Dedifferentiated amniotic fluid mesenchymal stem cell (primary cell): ENCODE measurements around the gene DMXL1.
"Not testable (repeated sequence)": the region's sequence is repeated elsewhere in the genome, so short reads cannot be mapped to it uniquely, and the experiment has no call there.

ENCODE experiments used
- DNase-seq: peaks from one replicate; pipeline ENCODE4 v3.0.0-alpha.2; 2016; ENCODE audit errors: extremely low spot score

DMXL1 gene

DNA sequence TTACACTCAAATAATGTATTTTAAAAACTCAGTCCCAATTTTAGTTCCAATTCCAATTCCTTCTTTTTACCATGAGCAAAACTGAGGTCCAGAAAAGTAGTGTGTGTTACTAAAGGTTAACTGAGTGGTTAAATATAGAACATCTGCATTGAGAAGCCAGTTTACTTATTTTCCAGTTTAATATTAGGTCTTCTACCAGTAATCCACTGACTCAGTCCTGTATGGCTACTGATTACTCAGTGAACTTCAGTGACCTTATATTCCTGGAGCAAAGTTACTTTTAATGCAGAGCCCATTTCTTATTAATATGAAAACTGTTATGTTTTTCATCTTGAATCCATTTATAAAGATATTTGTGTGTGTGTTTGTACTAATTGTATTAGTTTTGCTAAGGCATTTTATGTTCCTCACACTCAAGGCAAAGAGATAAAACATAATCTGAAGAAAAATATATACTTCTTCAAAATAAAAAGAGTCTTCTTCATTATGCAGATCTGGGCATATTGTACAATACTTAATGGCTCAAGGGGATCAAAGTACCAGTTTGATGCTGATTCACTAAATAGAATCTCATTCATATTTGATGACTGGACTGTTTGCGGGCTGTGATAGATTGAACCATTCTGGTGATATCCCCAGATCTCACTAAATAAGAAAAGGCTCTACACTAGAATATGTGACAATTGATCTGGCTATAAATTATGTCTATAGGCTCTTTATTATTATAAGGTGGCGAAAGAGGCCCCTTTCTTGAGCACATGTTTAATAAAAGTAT, 60.8 kb downstream of the DMXL1 start:
- DNase-seq = no peak

DNA sequence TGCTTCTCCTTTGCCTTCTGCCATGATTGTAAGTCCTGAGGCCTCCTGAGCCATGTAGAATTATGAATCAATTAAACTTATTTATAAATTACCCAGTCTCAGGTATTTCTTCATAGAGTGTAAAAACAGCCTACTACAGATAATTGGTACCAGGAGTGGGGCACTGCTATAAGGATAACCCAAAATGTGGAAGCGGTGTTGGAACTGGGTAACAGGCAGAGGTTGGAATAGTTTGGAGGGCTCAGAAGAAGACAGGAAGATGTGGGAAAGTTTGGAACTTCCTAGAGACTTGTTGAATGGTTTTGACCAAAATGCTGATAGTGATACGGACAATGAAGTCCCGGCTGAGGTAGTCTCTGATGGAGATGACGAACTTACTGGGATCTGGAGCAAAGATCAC, 64.9 kb downstream of the DMXL1 start:
- DNase-seq = not testable (repeated sequence)

DNA sequence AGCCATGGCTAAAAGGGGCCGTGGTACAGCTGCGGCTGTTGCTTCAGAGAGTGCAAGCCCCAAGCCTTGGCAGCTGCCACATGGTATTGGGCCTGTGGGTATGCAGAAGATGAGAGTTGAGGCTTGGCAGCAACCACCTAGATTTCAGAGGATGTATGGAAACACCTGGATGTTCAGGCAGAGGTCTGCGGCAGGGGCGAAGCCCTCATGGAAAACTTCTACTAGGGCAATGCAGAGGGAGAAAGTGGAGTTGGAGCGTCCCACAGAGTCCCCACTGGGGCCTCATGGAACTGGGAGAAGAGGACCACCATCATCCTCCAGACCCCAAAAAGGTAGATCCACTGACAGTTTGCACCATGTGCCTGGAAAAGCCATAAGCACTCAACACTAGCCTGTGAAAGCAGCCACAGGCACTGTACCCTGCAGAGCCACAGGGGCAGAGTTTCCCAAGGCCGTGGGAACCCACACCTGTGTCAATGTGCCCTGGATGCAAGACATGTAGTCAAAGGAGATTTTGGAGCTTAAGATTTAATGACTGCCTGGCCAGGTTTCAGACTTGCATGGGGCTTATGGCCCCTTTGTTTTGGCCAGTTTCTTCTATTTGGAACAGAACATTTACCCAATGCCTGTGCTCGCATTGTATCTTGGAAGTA, 65.9 kb downstream of the DMXL1 start:
- DNase-seq = no peak

DNA sequence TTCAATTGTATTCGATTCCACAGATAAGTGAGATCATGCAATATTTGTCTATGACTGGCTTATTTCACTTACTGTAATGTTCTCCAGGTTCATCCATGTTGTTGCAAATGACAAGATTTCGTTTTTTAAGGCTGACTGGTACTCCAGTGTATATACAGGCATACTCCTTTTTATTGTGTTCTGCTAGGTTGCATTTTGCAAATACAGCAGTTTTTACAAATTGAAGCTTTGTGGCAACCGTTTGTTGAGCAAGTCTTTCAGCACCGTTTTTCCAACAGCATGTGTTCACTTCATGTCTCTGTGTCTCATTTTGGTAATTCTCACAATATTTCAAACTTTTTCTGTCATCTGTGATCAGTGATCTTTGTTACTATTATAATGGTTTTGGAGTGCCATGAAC, 82.7 kb downstream of the DMXL1 start:
- no peak for DNase-seq

DNA sequence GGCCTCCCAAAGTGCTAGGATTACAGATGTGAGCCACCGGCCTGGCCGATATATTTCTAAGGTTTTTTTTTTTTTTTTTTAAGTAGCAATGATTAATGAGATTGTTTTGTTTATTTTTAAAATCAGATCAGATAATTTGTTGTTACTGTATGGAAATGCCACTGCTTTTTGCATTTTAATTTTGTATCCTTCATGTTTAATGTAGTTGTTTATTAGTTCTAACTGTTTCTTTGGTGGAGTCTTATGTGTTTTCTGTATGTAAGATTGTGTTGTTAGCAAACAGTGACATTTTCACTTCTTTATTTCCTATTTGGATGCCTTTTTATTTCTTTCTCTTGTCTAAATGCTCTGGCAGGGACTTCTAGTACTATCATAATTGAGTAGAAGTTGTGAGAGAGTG, 87.3 kb downstream of the DMXL1 start:
- DNase-seq = no peak

- DNase-seq = no peak
These were observed 90.5 kb downstream of the DMXL1 start for GRCh38 chr5:119161430-119161829.

GRCh38 chr5:119166026-119166425, 95.1 kb downstream of the DMXL1 start:
- DNase-seq = no peak

DNA sequence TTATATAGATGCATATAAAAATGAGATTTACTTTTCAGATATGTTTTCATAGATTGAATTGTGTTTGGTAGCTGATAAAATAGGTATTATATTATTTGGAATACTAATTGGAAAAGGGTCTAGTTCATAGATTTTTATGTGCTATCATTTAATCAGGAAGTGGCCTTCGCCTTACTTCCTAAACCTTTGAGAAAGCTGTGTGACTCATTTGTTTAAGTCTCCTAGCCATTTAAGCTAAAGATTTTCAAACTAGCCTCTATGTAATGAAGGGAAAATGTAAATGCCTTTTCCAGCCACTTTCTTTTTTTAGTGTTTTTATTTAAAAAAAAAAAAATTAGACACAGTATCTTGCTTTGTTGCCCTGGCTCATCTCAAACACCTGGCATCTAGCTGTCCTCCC, 97.5 kb downstream of the DMXL1 start:
- DNase-seq = no peak

DNA sequence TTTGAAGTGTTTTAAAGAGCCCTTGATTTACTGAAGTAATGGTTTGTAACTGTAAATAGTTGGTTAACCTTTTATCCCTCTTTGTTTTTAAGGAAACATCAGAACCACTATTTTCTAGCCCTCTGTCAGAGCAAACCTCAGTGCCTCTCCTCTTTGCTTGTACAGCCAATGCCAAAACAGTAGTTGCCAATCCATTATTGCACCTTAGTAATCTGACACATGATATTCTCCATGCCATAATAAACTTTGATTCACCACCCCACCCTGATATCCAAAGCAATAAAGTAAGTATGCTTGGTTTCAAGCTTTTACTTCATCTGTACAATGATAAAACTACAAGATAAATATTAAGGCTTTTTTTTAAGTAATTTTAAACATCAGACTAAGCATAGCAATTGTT, 100.8 kb downstream of the DMXL1 start:
- no peak for DNase-seq

DNA sequence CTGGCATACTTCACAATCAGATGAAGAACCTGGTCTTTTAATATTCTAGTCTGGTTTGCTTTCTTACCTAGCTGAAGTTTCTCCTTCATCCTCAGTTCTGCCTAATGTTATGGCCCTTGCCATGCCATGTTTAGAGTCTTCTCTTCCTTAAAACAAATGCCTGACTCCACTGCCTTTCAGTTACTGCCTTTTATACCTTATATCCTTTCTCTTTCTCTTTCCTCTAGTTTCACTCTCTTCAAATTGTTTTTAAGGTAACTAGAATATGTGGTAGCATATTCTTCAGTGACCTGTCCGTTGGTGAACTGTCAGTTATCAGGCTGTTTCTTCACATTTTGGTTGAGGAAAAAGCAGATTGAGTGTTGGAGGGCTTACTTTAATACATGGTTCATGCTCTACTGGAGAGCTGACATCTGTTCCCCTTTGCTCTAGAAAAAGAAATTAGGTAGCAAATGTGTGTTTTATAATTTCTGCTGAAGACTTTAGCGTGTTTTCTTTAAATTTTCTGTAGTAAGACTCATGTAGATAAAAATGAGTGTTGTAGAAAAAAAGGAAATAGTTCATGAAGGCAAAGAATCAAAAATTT, 103.8 kb downstream of the DMXL1 start:
- DNase-seq = no peak

GRCh38 chr5:119176785-119177184, 105.9 kb downstream of the DMXL1 start:
- DNase-seq = no peak

GRCh38 chr5:119177226-119177625, 106.3 kb downstream of the DMXL1 start:
- no peak for DNase-seq

- no peak for DNase-seq
These were observed 107.5 kb downstream of the DMXL1 start for GRCh38 chr5:119178435-119178834.

- no peak for DNase-seq
These were observed 109.2 kb downstream of the DMXL1 start for GRCh38 chr5:119179857-119180641.

DNA sequence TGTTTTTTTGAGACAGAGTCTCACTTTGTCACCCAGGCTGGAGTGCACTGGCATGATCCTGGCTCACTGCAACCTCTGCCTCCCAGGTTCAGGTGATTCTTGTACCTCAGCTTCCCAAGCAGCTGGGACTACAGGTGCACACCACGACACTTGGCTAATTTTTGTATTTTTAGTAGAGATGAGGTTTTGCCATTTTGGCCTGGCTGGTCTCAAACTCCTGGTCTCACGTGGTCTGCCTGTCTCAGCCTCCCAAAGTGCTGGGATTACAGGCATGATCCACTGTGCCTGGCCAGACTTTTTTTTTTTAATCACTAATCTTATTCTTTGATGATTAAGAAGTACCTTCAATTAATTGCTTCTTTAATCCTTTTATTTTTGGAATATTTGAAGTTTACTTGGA, 114.6 kb downstream of the DMXL1 start:
- DNase-seq = not testable (repeated sequence)

- no peak for DNase-seq
These were observed 117.1 kb downstream of the DMXL1 start for GRCh38 chr5:119187776-119188529.

- DNase-seq = no peak
These were observed 119.7 kb downstream of the DMXL1 start for GRCh38 chr5:119190470-119191095.

GRCh38 chr5:119191944-119192343, 121.1 kb downstream of the DMXL1 start:
- DNase-seq = no peak

GRCh38 chr5:119200795-119201194, 129.9 kb downstream of the DMXL1 start:
- DNase-seq = no peak

DNA sequence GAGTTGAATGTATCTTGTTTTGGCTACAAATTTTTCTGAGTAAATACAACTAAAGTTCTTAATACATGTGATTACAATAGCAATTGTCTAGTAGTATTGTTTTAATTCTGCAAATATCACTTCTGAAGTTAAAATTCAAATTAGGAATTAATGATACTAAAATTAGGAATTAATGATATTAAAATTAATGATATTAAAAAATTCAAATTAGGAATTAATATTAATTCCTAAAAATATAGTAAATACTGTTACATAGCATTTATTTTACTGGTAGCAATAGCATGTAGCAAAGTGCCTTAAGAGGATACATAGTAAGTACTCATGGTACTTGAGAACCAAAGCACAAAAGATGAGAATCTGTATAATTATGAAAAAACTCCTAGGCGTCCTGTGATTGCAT, 136.2 kb downstream of the DMXL1 start:
- no peak for DNase-seq

- no peak for DNase-seq
These were observed 141.1 kb downstream of the DMXL1 start for GRCh38 chr5:119212026-119212425.
